ENCODE data around the gene ABHD16A.

The ABHD16A gene

GRCh38 chr6:31651602-31652191 lies 51.4 kb downstream of the ABHD16A start:
- TF ChIP-seq CTCF (IDR thresholded peaks at IDR 0.05; ENCODE audit: insufficient read depth, missing control alignments) = no peak
- DNase-seq (ENCODE audit: insufficient read length, low spot score) (peak; percentile 67), FAIRE-seq (no peak)

- no peak for DNase-seq (ENCODE audit: insufficient read length, low spot score)
- FAIRE-seq = no peak
- TF ChIP-seq CTCF (IDR thresholded peaks at IDR 0.05; ENCODE audit: insufficient read depth, missing control alignments) = no peak
Observed at GRCh38 chr6:31645325-31645724, 57.8 kb downstream of the ABHD16A start.

GRCh38 chr6:31643818-31644454 lies 59.2 kb downstream of the ABHD16A start:
- FAIRE-seq (no peak), DNase-seq (ENCODE audit: insufficient read length, low spot score) (no peak)
- TF ChIP-seq CTCF (IDR thresholded peaks at IDR 0.05; ENCODE audit: insufficient read depth, missing control alignments) = no peak

GRCh38 chr6:31642798-31643570 lies 60.1 kb downstream of the ABHD16A start:
- DNase-seq (ENCODE audit: insufficient read length, low spot score) = no peak
- TF ChIP-seq CTCF (IDR thresholded peaks at IDR 0.05; ENCODE audit: insufficient read depth, missing control alignments) = no peak
- no peak for FAIRE-seq

- DNase-seq (ENCODE audit: insufficient read length, low spot score) (no peak), FAIRE-seq (no peak)
- no peak for TF ChIP-seq CTCF (IDR thresholded peaks at IDR 0.05; ENCODE audit: insufficient read depth, missing control alignments)
Observed at GRCh38 chr6:31641370-31641769, 61.8 kb downstream of the ABHD16A start.

- no peak for FAIRE-seq
- no peak for DNase-seq (ENCODE audit: insufficient read length, low spot score)
- TF ChIP-seq CTCF (IDR thresholded peaks at IDR 0.05; ENCODE audit: insufficient read depth, missing control alignments) = no peak
Observed at GRCh38 chr6:31640612-31641011, 62.5 kb downstream of the ABHD16A start.

- no peak for TF ChIP-seq CTCF (IDR thresholded peaks at IDR 0.05; ENCODE audit: insufficient read depth, missing control alignments)
- FAIRE-seq (no peak), DNase-seq (ENCODE audit: insufficient read length, low spot score) (no peak)
Observed at GRCh38 chr6:31639449-31639861, 63.7 kb downstream of the ABHD16A start.
